Measurements from ENCODE around the gene REP15.
A peak's percentile ranks its signal among the peaks of the same experiment; 100 is the strongest.
"Not testable (repeated sequence)": the region's sequence is repeated elsewhere in the genome, so short reads cannot be mapped to it uniquely, and the experiment has no call there.

The REP15 gene

DNA sequence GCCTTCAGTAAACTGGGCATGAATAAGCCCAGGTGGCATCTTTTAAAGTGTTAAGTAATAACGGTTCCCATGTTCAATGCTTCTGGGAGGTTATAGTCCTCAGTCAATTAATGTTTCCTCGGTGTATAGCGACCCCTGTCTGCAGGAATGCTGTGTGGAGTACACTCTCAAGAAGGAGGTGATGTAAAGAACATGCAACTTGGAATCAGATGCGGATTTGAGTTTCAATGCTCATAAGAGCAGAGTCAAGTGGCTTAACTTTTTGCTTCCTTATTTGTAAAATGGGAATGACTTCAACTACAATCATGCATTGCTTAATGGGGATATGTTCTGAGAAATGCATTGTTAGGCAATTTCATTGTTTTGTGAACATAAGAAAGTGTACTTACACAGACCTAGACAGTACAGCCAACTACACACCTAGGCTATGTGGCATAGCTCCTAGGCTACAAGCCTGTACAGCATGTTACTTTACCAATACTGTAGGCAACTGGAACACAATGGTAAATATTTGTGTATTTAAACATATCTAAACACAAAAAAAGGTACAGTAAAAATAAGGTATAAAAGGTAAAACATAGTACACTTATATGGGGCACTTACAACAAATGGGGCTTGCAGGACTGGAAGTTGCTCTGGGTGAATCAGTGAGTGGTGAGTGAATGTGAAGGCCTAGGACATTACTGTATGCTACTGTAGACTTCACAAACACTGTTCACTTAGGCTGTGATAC, 7.6 kb downstream of the REP15 start:
- DNase-seq, result peak; percentile 57

- DNase-seq, result no peak
Observed at GRCh38 chr12:27705263-27705662, 9.0 kb downstream of the REP15 start.

GRCh38 chr12:27707216-27707615, 11.0 kb downstream of the REP15 start:
- no peak for DNase-seq

- no peak for DNase-seq
Observed at GRCh38 chr12:27709212-27709931, 13.1 kb downstream of the REP15 start.

DNA sequence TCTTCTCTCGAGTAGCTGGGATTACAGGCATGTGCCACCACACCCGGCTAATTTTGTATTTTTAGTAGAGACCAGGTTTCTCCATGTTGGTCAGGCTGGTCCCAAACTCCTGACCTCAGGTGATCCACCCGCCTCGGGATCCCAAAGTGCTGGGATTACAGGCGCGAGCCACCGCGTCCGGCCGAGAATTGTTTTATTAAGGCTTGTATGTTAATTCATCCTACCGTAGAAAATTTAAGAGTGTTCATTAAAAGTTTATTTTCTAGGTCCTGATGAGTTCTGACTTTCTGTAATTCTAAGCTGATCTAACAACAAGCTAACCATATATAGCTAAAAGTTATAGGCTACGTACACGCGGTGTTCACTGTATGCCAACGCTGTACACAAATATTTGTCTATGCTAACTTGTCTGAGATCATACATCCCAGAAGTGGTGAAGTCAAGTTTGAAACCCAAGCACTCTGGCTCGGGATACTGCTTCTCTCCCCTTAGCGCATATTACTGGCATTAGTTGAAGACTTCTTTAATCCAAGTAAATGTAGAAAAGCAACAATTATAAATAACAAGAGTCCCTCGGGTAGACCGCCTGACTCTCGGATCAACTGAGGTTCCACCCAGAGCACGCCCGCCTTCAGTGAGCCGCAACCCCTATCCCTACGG, 13.8 kb downstream of the REP15 start:
- no peak for DNase-seq

- DNase-seq, result peak; percentile 90
Observed at GRCh38 chr12:27710592-27711316, 14.5 kb downstream of the REP15 start, which contains the start of gene MRPS35. TSS of gene MRPS35 (plus strand) at chr12:27710832. CDS start at chr12:27710844, 12 bp downstream.

DNA sequence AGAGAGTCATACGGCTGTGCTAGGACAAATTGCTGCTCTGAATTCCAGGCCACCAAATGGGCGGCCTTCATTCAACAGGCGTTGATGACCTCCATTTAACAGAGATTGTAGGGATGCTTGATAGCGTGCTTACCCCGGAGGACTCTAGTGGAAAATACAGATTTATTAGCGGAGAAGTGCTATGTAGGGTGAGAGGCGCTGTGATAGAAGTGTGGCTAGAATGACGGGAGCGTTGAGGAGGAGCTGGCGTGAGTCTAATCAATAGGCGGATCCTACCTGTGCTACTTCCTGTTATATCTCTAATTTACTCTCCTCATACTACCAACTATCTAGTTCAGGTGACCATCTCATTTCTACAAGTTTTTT, 15.1 kb downstream of the REP15 start:
- DNase-seq, result no peak

GRCh38 chr12:27711967-27712366, 15.7 kb downstream of the REP15 start:
- no peak for DNase-seq

DNA sequence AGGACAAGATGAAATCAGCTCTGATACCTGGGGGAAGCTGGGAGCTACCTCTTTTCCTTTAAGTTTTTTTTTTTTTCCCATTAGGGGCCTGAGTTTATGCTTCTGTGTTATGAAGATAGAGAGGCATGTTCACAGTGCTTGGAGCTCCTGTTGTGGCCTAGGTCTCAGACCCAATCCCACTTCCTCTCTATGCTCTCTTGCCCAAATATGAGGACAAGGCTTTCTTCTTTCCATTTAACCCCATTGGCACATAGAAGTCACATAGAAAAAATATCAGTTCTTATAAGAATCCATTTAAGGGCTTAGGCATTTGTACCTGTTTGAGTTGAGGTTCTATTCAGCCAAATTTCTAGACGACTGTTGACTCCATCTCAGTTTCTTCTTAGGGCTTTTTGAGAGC, 27.0 kb downstream of the REP15 start:
- DNase-seq, result no peak

DNA sequence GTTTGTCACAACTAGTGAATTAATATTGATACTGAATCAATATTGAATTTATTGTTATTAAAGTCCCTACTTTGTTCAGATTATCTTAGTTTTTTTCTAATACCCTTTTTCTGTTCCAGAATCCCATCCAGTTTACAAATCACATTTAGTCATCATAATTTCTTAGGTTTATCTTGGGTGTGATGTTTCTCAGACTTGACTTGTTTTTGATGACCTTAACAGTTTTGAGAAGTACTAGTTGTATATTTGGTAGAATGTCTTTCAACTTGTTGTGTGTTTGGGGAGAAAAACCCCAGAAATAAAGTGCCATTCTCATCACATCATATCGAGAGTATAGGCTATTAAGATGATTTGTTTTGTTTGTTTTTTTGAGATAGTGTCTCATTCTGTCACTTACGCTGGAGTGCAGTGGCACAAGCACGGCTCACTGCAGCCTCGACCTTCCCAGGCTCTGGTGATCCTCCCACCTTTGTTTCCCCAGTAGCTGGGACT, 33.9 kb downstream of the REP15 start:
- DNase-seq, result no peak

DNA sequence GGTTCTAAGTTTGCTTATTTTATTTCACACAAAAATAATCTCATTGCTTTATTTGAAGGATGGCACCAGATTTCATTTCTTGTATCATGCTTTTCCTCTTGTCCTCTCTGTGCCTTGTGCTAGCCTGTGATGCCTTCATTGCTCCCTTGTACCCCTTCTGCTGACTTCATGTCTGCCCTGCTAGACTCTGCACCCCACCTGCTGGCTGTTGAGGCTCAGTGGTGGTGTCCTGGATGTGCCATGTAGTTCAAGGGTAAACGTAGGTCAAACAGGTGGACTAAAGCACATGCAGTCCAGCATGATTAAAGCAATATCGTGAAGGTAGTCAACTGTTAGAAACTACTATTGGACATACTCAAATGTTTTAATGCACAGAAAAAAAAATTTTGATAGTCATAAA, 36.0 kb downstream of the REP15 start:
- DNase-seq, result no peak

GRCh38 chr12:27733052-27733656, 36.9 kb downstream of the REP15 start:
- DNase-seq, result no peak

DNA sequence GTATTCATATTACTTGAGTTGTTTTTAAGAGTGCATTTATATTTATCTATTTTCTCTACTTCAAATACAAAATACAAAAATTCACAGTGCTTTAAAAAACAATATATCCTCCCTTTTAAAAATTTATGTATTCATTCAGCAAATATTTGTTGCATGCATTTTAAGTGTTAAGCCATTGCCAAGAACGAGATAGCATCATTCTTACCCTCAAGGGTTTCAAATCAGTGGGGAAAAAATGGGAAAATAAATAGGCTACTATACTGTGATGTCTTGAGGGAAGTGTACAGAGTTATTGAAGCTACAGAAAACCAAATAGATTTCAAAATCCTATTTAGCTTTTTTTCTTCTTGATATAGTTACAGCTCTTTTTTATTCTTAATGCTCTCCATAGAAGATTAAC, 37.5 kb downstream of the REP15 start:
- DNase-seq, result no peak

GRCh38 chr12:27734321-27734720, 38.1 kb downstream of the REP15 start:
- DNase-seq, result not testable (repeated sequence)

DNA sequence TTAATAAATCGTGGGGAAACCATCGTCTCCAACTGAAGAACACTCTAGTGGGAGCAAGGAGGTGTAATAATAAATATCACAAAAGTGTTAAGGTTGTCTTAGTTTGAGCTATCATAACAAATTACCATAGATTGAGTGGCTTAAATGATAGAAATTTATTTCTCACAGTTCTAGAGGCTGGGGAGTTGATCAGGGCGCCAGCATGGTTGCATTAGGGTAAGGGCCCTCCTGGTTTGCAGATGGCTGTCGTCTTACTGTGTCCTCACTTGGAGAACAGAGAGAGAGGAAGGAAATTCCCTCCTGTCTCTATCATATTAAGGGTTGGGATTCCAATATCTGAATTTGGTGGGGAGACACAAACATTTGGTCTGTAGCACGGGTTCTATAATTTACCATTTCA, 47.4 kb downstream of the REP15 start:
- DNase-seq, result no peak

- not testable (repeated sequence) for DNase-seq
Observed at GRCh38 chr12:27745734-27746133, 49.5 kb downstream of the REP15 start.
